ENCODE measurements around the gene TAF4. TPM values are rescaled to one million over a fixed set of nuclear protein-coding genes. Genes with fewer than 3 reads are reported as not detected.

TAF4 gene
- total and polyA plus RNA-seq, 2 of the 13 experiments (the other 11 are each of a cell fraction or from before 2014, with no cell fraction given): 5.9 to 12.0 TPM

DNA sequence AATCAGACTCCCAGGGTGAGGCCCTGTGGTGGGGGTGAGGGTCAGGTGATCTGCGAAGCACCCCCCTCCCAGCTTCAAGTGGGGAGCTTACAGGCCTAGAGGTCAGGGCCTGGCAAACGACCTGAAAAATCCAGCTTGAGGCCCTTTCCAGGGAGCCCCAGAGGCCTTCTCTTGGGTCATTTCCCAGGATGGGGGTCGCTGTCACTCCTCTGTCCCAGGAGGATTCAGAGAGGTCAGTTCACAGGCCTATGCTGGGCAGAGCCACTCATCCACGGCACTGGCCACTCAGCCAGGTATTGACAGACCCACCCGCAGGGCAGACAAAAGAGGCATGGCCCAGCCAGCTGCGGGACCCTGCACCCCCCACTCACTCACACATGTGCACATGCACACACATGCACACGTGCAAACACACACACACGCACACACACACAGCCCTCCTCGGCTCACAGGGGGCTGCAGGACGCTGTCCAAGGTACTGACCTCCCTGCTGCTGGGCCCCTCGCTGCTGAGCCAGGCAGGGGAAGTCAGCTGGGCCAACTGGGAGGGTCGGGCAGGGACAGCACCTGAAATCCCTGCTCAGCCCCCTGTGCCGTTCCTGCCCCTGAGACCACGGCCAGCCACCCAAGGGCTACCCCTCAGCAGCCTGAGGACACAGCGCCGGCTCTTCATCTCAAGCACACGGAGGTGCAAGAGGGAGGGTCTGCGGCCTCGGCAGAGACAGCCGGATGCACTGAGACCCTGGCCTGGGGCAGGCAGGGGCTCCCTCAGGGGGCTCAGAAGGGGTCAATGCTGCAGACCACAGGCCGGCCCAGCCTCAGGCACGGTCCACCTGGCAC is 113.8 kb downstream of the TAF4 start (continued):
- TF ChIP-seq ARID4A (CRISPR knock-in tag; IDR thresholded peaks at IDR 0.05; ENCODE audit: borderline replicate concordance) (peak; percentile 74; the same call in 1 of the 2 replicates), RNF2 (conservative IDR thresholded peaks at IDR 0.05; ENCODE audit: low read depth) (peak; percentile 55; the same call in 1 of the 2 replicates), TSC22D2 (CRISPR knock-in tag; IDR thresholded peaks at IDR 0.05; ENCODE audit: borderline replicate concordance) (peak; percentile 99), ESRRA (CRISPR knock-in tag; IDR thresholded peaks at IDR 0.05; ENCODE audit: low read depth) (peak; percentile 84), ZNF20 (CRISPR knock-in tag; IDR thresholded peaks at IDR 0.05) (peak; percentile 95; the same call in 1 of the 2 replicates), NCOA2 (CRISPR knock-in tag; IDR thresholded peaks at IDR 0.05) (peak; percentile 77), ZNF567 (CRISPR knock-in tag; IDR thresholded peaks at IDR 0.05; ENCODE audit: borderline replicate concordance) (0 out of 2 replicates have a peak, but pooled peaks have one; percentile 51), SP2 (CRISPR knock-in tag; IDR thresholded peaks at IDR 0.05) (peak; percentile 64), FOXO4 (CRISPR knock-in tag; conservative IDR thresholded peaks at IDR 0.05) (peak; percentile 96; the same call in 1 of the 2 replicates), ZMAT5 (CRISPR knock-in tag; IDR thresholded peaks at IDR 0.05; ENCODE audit: borderline replicate concordance, low read depth) (0 out of 2 replicates have a peak, but pooled peaks have one; percentile 63)
- TF ChIP-seq, protein P1, sequence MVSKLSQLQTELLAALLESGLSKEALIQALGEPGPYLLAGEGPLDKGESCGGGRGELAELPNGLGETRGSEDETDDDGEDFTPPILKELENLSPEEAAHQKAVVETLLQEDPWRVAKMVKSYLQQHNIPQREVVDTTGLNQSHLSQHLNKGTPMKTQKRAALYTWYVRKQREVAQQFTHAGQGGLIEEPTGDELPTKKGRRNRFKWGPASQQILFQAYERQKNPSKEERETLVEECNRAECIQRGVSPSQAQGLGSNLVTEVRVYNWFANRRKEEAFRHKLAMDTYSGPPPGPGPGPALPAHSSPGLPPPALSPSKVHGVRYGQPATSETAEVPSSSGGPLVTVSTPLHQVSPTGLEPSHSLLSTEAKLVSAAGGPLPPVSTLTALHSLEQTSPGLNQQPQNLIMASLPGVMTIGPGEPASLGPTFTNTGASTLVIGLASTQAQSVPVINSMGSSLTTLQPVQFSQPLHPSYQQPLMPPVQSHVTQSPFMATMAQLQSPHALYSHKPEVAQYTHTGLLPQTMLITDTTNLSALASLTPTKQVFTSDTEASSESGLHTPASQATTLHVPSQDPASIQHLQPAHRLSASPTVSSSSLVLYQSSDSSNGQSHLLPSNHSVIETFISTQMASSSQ (IDR thresholded peaks at IDR 0.05; ENCODE audit: low read depth): no peak
- TF ChIP-seq, protein P1 (CRISPR knock-in tag; IDR thresholded peaks at IDR 0.05; ENCODE audit: borderline replicate concordance): peak; percentile 68; the same call in 1 of the 2 replicates
- TF ChIP-seq, protein P2, sequence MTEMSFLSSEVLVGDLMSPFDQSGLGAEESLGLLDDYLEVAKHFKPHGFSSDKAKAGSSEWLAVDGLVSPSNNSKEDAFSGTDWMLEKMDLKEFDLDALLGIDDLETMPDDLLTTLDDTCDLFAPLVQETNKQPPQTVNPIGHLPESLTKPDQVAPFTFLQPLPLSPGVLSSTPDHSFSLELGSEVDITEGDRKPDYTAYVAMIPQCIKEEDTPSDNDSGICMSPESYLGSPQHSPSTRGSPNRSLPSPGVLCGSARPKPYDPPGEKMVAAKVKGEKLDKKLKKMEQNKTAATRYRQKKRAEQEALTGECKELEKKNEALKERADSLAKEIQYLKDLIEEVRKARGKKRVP (CRISPR knock-in tag; IDR thresholded peaks at IDR 0.05): peak in 1 of 2 experiments; percentile 60; a peak in 1 of 4 replicates
- TF ChIP-seq, protein P3, sequence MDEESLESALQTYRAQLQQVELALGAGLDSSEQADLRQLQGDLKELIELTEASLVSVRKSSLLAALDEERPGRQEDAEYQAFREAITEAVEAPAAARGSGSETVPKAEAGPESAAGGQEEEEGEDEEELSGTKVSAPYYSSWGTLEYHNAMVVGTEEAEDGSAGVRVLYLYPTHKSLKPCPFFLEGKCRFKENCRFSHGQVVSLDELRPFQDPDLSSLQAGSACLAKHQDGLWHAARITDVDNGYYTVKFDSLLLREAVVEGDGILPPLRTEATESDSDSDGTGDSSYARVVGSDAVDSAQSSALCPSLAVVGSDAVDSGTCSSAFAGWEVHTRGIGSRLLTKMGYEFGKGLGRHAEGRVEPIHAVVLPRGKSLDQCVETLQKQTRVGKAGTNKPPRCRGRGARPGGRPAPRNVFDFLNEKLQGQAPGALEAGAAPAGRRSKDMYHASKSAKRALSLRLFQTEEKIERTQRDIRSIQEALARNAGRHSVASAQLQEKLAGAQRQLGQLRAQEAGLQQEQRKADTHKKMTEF (CRISPR knock-in tag; IDR thresholded peaks at IDR 0.05): peak; percentile 77; the same call in 1 of the 2 replicates

All from HepG2 (cell line).